HCT116 (cell line): Measurements from ENCODE around the gene ZDHHC19.

ENCODE experiments used
- EZH2phosphoT487 ChIP-seq: fragments of 200-600 bp; IDR thresholded peaks from 2 replicates; pipeline ENCODE4 v1.6.1; 2018; ENCODE audit warnings: antibody characterized with exemption, borderline replicate concordance
- POLR2A ChIP-seq: IDR thresholded peaks from 2 replicates; pipeline ENCODE4 v1.7.0; 2011; ENCODE audit warnings: borderline replicate concordance; ENCODE audit not compliant: insufficient read depth, insufficient read length; ENCODE audit errors: extremely low read depth
- SP1 ChIP-seq: IDR thresholded peaks from 2 replicates; pipeline ENCODE4 v1.6.1; 2012; ENCODE audit warnings: low read depth
- SRF ChIP-seq: IDR thresholded peaks from 2 replicates; pipeline ENCODE4 v1.6.1; 2012; ENCODE audit warnings: low read depth
- TF ChIP-seq, protein P1 (sequence below), 3 experiments: fragments of 200-600 bp in 1 of 3; sonication (generic) in 1 of 3; IDR thresholded peaks in 2 of 3; conservative IDR thresholded peaks in 1 of 3; 2 replicates each; pipeline ENCODE4 v1.5.1; 2012 to 2017; ENCODE audit warnings: low read depth in 2 of 3, low read length in 2 of 3, antibody characterized with exemption in 1 of 3, borderline replicate concordance in 1 of 3, control low read depth in 1 of 3, mild to moderate bottlenecking in 1 of 3, mixed read lengths in 1 of 3, mixed run types in 1 of 3, moderate library complexity in 1 of 3; ENCODE audit not compliant: insufficient read depth in 1 of 3

GRCh38 chr3:196174652-196175051, 36.5 kb downstream of the ZDHHC19 start:
- TF ChIP-seq SRF: no peak
- no peak for TF ChIP-seq POLR2A
- TF ChIP-seq EZH2phosphoT487: no peak
- TF ChIP-seq, protein P1, sequence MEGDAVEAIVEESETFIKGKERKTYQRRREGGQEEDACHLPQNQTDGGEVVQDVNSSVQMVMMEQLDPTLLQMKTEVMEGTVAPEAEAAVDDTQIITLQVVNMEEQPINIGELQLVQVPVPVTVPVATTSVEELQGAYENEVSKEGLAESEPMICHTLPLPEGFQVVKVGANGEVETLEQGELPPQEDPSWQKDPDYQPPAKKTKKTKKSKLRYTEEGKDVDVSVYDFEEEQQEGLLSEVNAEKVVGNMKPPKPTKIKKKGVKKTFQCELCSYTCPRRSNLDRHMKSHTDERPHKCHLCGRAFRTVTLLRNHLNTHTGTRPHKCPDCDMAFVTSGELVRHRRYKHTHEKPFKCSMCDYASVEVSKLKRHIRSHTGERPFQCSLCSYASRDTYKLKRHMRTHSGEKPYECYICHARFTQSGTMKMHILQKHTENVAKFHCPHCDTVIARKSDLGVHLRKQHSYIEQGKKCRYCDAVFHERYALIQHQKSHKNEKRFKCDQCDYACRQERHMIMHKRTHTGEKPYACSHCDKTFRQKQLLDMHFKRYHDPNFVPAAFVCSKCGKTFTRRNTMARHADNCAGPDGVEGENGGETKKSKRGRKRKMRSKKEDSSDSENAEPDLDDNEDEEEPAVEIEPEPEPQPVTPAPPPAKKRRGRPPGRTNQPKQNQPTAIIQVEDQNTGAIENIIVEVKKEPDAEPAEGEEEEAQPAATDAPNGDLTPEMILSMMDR (IDR thresholded peaks at IDR 0.05 in 2 of 3, conservative IDR thresholded peaks at IDR 0.05 in 1 of 3; ENCODE audit: borderline replicate concordance in 1 of 3, insufficient read depth in 1 of 3, low read depth in 2 of 3, low read length in 2 of 3): no peak
- TF ChIP-seq SP1: no peak
